GM20000 (cell line): Measurements from ENCODE around the gene PMPCA.

Experiments
- DNase-seq: peaks from one replicate; pipeline ENCODE4 v3.0.0; 2012; ENCODE audit warnings: low spot score
- TF ChIP-seq, protein P1 (sequence below): IDR thresholded peaks from 2 replicates; pipeline ENCODE4 v1.5.1; 2012; ENCODE audit warnings: mild to moderate bottlenecking, control low read depth; ENCODE audit errors: extremely low read depth, missing control alignments

The PMPCA gene

GRCh38 chr9:136377341-136378169 lies 32.9 kb upstream of the PMPCA start:
- DNase-seq, result no peak
- TF ChIP-seq, protein P1, sequence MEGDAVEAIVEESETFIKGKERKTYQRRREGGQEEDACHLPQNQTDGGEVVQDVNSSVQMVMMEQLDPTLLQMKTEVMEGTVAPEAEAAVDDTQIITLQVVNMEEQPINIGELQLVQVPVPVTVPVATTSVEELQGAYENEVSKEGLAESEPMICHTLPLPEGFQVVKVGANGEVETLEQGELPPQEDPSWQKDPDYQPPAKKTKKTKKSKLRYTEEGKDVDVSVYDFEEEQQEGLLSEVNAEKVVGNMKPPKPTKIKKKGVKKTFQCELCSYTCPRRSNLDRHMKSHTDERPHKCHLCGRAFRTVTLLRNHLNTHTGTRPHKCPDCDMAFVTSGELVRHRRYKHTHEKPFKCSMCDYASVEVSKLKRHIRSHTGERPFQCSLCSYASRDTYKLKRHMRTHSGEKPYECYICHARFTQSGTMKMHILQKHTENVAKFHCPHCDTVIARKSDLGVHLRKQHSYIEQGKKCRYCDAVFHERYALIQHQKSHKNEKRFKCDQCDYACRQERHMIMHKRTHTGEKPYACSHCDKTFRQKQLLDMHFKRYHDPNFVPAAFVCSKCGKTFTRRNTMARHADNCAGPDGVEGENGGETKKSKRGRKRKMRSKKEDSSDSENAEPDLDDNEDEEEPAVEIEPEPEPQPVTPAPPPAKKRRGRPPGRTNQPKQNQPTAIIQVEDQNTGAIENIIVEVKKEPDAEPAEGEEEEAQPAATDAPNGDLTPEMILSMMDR, result no peak

- DNase-seq, result no peak
- TF ChIP-seq, protein P1, result no peak
These were observed 32.1 kb upstream of the PMPCA start for GRCh38 chr9:136378170-136379002.

- TF ChIP-seq, protein P1, result no peak
- DNase-seq, result no peak
These were observed 31.5 kb upstream of the PMPCA start for GRCh38 chr9:136379003-136379287.

DNA sequence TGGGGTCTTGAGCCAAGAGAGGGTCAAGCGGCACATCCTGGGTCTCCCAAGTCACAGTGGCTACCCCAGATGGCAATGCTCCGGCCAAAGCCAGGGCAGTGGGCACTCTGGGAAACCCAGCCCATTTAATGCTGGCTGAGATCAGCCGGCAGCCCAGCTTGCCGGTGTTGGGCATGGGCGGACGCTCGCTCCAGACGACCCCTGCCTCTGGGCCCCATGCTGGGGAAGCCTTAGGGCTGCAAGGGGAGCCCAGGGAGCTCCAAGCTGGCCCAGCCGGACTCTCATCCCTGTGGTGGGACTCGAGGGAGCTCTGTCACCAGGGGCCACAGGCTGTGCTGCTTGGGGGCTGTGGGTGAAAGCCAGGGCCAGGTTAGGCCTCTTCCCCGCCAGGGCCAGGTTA lies 31.1 kb upstream of the PMPCA start:
- DNase-seq, result no peak
- TF ChIP-seq, protein P1, result no peak

GRCh38 chr9:136379891-136380290 lies 30.6 kb upstream of the PMPCA start:
- TF ChIP-seq, protein P1, result no peak
- DNase-seq, result no peak

DNA sequence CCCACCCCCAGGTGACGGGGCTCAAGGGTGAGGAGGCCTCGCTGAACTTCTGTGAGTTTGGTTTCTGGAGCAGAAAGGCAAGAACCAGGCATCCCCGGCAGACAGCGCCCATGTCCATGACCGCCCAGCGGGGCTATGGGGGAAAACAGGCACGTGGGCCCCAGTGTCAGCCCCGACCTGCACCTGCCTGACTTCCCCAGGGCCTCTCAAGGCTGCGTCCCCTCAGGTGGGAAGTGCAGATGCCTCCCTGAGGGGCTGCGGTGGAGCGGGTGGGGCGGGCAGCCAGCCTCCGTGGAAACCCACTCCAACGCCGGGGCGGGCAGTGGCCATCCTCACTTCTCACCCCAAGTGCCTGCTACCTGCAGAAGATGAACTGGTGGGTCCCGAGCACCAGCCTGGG lies 30.1 kb upstream of the PMPCA start:
- TF ChIP-seq, protein P1, result no peak
- no peak for DNase-seq

DNA sequence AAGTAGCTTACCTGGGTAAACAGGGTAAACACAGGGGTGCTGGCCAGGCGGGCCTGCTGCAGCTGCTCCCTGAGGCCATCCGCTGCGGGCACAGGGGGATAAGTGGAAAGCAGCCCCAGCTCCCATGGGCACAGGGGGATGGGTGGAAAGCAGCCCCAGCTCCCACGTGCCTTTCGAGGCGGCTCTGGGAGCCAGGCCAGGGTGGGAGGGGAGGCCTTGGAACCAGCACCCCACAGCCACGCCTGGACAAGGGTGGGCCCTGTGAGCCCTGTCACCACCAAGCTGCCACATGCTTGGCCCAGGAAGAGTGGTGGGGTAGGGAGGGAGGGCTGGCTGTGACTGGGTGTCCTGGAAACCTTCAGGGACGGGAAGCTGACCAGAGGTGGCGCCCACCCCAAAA lies 29.1 kb upstream of the PMPCA start:
- DNase-seq, result no peak
- TF ChIP-seq, protein P1, result no peak
